ENCODE data around the gene ECPAS. TPM values are rescaled to one million over a fixed set of nuclear protein-coding genes. Genes with fewer than 3 reads are reported as not detected.
A peak's percentile ranks its signal among the peaks of the same experiment; 100 is the strongest.
"Not testable (repeated sequence)": the region's sequence is repeated elsewhere in the genome, so short reads cannot be mapped to it uniquely, and the experiment has no call there.

ECPAS gene
- total RNA-seq, 1 donor from 2014 or later, result 113 TPM

GRCh38 chr9:111454751-111455150, 29.4 kb downstream of the ECPAS start:
- no peak overlapping the region for H3K4me3 Mint-ChIP-seq (ENCODE audit: unreplicated experiment)
- H3K27me3 Mint-ChIP-seq (ENCODE audit: low read depth), result no peaks in the 10 kb centered on the region
- no peaks in the 10 kb centered on the region for H3K36me3 Mint-ChIP-seq (ENCODE audit: low read depth)
- H3K4me1 Mint-ChIP-seq (ENCODE audit: low read depth), result peaks cover 73% of the 10 kb centered on the region
- H3K9me3 Mint-ChIP-seq (ENCODE audit: low read depth), result no peaks in the 10 kb centered on the region
- no peak for DNase-seq (ENCODE audit: low spot score)
- H3K27ac Mint-ChIP-seq (ENCODE audit: unreplicated experiment), result no peak overlapping the region
- TF ChIP-seq, protein P1, sequence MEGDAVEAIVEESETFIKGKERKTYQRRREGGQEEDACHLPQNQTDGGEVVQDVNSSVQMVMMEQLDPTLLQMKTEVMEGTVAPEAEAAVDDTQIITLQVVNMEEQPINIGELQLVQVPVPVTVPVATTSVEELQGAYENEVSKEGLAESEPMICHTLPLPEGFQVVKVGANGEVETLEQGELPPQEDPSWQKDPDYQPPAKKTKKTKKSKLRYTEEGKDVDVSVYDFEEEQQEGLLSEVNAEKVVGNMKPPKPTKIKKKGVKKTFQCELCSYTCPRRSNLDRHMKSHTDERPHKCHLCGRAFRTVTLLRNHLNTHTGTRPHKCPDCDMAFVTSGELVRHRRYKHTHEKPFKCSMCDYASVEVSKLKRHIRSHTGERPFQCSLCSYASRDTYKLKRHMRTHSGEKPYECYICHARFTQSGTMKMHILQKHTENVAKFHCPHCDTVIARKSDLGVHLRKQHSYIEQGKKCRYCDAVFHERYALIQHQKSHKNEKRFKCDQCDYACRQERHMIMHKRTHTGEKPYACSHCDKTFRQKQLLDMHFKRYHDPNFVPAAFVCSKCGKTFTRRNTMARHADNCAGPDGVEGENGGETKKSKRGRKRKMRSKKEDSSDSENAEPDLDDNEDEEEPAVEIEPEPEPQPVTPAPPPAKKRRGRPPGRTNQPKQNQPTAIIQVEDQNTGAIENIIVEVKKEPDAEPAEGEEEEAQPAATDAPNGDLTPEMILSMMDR (IDR thresholded peaks at IDR 0.05), result no peak

DNA sequence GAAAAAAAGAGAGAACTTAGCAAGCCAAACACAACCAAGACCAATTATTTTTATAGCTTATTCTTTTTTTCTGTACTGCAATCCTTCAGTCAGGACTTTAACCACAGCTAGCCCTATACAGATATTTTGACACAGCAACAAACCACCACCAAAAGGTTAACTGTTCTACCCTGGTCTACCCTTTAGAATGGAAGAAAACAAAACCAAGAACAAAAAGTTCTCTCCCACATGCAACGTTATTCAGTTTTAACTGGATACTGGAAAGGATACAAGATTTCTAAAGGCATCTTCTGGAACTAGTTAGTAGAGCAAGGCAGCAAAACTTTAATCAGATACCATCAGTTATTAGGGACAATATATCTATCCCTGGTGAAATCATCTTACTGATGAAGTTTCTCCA, 32.6 kb downstream of the ECPAS start:
- H3K9me3 Mint-ChIP-seq (ENCODE audit: low read depth), result no peaks in the 10 kb centered on the region
- H3K4me3 Mint-ChIP-seq (ENCODE audit: unreplicated experiment), result no peak overlapping the region
- TF ChIP-seq, protein P1 (IDR thresholded peaks at IDR 0.05), result no peak
- peak overlapping the region; percentile 39 for H3K27ac Mint-ChIP-seq (ENCODE audit: unreplicated experiment)
- H3K36me3 Mint-ChIP-seq (ENCODE audit: low read depth), result no peaks in the 10 kb centered on the region
- H3K4me1 Mint-ChIP-seq (ENCODE audit: low read depth), result peaks cover 56% of the 10 kb centered on the region
- no peaks in the 10 kb centered on the region for H3K27me3 Mint-ChIP-seq (ENCODE audit: low read depth)
- DNase-seq (ENCODE audit: low spot score), result no peak

DNA sequence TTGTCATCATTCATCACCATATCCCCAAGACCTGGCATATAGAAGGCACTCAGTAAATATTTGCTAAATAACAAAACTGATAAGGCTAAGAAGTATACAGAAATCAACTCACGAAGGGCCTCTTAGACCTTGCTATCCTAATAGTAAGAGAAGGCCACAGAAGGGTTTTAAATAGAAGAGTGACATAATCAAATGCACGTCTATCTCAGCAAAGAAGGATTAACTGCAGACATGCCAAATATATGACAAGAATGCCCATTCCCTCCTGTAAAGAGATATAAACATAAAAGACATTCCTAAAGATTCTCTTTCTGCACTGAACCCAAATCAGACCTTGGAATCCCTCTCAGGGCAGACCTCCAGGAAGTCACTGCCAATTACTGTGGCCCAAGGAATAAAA, 34.1 kb downstream of the ECPAS start:
- Mint-ChIP-seq H3K9me3 (ENCODE audit: low read depth) (no peaks in the 10 kb centered on the region), H3K27ac (ENCODE audit: unreplicated experiment) (peak overlapping the region; percentile 73), H3K27me3 (ENCODE audit: low read depth) (no peaks in the 10 kb centered on the region), H3K4me1 (ENCODE audit: low read depth) (peaks cover 45% of the 10 kb centered on the region), H3K4me3 (ENCODE audit: unreplicated experiment) (no peak overlapping the region), H3K36me3 (ENCODE audit: low read depth) (peaks cover 6% of the 10 kb centered on the region)
- DNase-seq (ENCODE audit: low spot score), result no peak
- TF ChIP-seq, protein P1 (IDR thresholded peaks at IDR 0.05), result no peak

- TF ChIP-seq, protein P1 (IDR thresholded peaks at IDR 0.05), result no peak
- Mint-ChIP-seq H3K4me1 (ENCODE audit: low read depth) (peaks cover 45% of the 10 kb centered on the region), H3K27me3 (ENCODE audit: low read depth) (no peaks in the 10 kb centered on the region), H3K4me3 (ENCODE audit: unreplicated experiment) (no peak overlapping the region), H3K9me3 (ENCODE audit: low read depth) (no peaks in the 10 kb centered on the region), H3K36me3 (ENCODE audit: low read depth) (peaks cover 6% of the 10 kb centered on the region), H3K27ac (ENCODE audit: unreplicated experiment) (peak overlapping the region; percentile 55)
- DNase-seq (ENCODE audit: low spot score), result no peak
These were observed 34.5 kb downstream of the ECPAS start for GRCh38 chr9:111449705-111450104.

DNA sequence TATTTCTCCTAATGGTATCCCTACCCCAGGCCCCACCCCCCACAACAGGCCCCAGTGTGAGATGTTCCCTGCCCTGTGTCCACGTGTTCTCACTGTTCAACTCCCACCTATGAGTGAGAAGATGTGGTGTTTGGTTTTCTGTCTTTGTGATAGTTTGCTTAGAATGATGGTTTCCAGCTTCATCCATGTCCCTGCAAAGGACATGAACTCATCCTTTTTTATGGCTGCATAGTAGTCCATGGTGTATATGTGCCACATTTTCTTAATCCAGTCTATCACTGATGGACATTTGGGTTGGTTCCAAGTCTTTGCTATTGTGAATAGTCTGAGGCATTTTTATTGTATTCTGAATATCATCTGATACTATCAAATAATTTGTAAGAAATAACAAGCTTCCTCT, 38.4 kb downstream of the ECPAS start:
- Mint-ChIP-seq H3K4me1 (ENCODE audit: low read depth) (peaks cover 17% of the 10 kb centered on the region), H3K36me3 (ENCODE audit: low read depth) (peaks cover 17% of the 10 kb centered on the region)
- not testable (repeated sequence) for DNase-seq (ENCODE audit: low spot score); H3K27me3 Mint-ChIP-seq (ENCODE audit: low read depth); H3K4me3 Mint-ChIP-seq (ENCODE audit: unreplicated experiment); H3K27ac Mint-ChIP-seq (ENCODE audit: unreplicated experiment); H3K9me3 Mint-ChIP-seq (ENCODE audit: low read depth)

- Mint-ChIP-seq H3K36me3 (ENCODE audit: low read depth) (peaks cover 28% of the 10 kb centered on the region), H3K9me3 (ENCODE audit: low read depth) (no peaks in the 10 kb centered on the region), H3K4me3 (ENCODE audit: unreplicated experiment) (no peak overlapping the region), H3K4me1 (ENCODE audit: low read depth) (peaks cover 15% of the 10 kb centered on the region), H3K27ac (ENCODE audit: unreplicated experiment) (no peak overlapping the region), H3K27me3 (ENCODE audit: low read depth) (no peaks in the 10 kb centered on the region)
- TF ChIP-seq, protein P1 (IDR thresholded peaks at IDR 0.05), result no peak
- DNase-seq (ENCODE audit: low spot score), result no peak
These were observed 40.7 kb downstream of the ECPAS start for GRCh38 chr9:111443454-111443853.

All from chondrocyte (in vitro differentiated cells).